HepG2 (cell line): ENCODE data around the gene TUT7. TPM values are rescaled to one million over a fixed set of nuclear protein-coding genes. Genes with fewer than 3 reads are reported as not detected.

ENCODE experiments used
- DNMT1 ChIP-seq: sonication (generic); formaldehyde crosslinking; IDR thresholded peaks from 2 replicates; pipeline ENCODE4 v1.5.1; 2020; ENCODE audit warnings: mild to moderate bottlenecking, missing genetic modification reagents
- FOSL1 ChIP-seq: sonication (generic); formaldehyde crosslinking; IDR thresholded peaks from 2 replicates; pipeline ENCODE4 v1.9.0; 2021; ENCODE audit warnings: missing genetic modification reagents, borderline replicate concordance
- KDM6A ChIP-seq: IDR thresholded peaks from 2 replicates; pipeline ENCODE4 v1.6.1; 2016; ENCODE audit warnings: low read depth
- MEIS1 ChIP-seq: sonication (generic); formaldehyde crosslinking; IDR thresholded peaks from 2 replicates; pipeline ENCODE4 v1.9.0; 2021; ENCODE audit warnings: mild to moderate bottlenecking, missing genetic modification reagents, moderate library complexity, borderline replicate concordance
- NKX3-1 ChIP-seq: sonication (generic); formaldehyde crosslinking; IDR thresholded peaks from 2 replicates; pipeline ENCODE4 v1.5.0; 2020; ENCODE audit warnings: missing genetic modification reagents
- NR2F6 ChIP-seq, 2 experiments: IDR thresholded peaks; 2 replicates each; pipeline ENCODE4 v1.6.1; 2016; ENCODE audit warnings: antibody characterized with exemption in 1 of 2, mild to moderate bottlenecking in 1 of 2
- PCBP1 ChIP-seq: fragments of 200-400 bp; formaldehyde crosslinking; IDR thresholded peaks from 2 replicates; pipeline ENCODE4 v1.6.1; 2017; ENCODE audit warnings: mild to moderate bottlenecking, low read depth, low read length, borderline replicate concordance
- PITX1 ChIP-seq: sonication (generic); formaldehyde crosslinking; IDR thresholded peaks from 2 replicates; pipeline ENCODE4 v1.5.1; 2020; ENCODE audit warnings: mild to moderate bottlenecking, missing genetic modification reagents
- REPIN1 ChIP-seq: sonication (generic); formaldehyde crosslinking; IDR thresholded peaks from 2 replicates; pipeline ENCODE4 v1.8.0; 2022; ENCODE audit warnings: missing genetic modification reagents, low read depth, mild to moderate bottlenecking, borderline replicate concordance
- SP4 ChIP-seq: sonication (generic); formaldehyde crosslinking; IDR thresholded peaks from 2 replicates; pipeline ENCODE4 v1.8.1; 2023; ENCODE audit warnings: mild to moderate bottlenecking, missing genetic modification reagents
- YEATS2 ChIP-seq: sonication (generic); formaldehyde crosslinking; IDR thresholded peaks from 2 replicates; pipeline ENCODE4 v1.4.0; 2020; ENCODE audit warnings: missing genetic modification reagents, borderline replicate concordance
- ZFP36 ChIP-seq: fragments of 150-350 bp; IDR thresholded peaks from 2 replicates; pipeline ENCODE4 v1.6.1; 2018; ENCODE audit warnings: borderline replicate concordance, low read length, low read depth; ENCODE audit not compliant: partially characterized antibody
- ZFP82 ChIP-seq: sonication (generic); formaldehyde crosslinking; IDR thresholded peaks from 2 replicates; pipeline ENCODE4 v1.5.1; 2020; ENCODE audit warnings: mild to moderate bottlenecking, missing genetic modification reagents, borderline replicate concordance
- ZNF251 ChIP-seq: sonication (generic); formaldehyde crosslinking; IDR thresholded peaks from 2 replicates; pipeline ENCODE4 v1.9.0; 2021; ENCODE audit warnings: mild to moderate bottlenecking, missing genetic modification reagents
- ZNF354B ChIP-seq: sonication (generic); formaldehyde crosslinking; IDR thresholded peaks from 2 replicates; pipeline ENCODE4 v1.8.0; 2022; ENCODE audit warnings: mild to moderate bottlenecking, missing genetic modification reagents
- ZNF567 ChIP-seq: sonication (generic); formaldehyde crosslinking; IDR thresholded peaks from 2 replicates; pipeline ENCODE4 v1.8.1; 2023; ENCODE audit warnings: mild to moderate bottlenecking, missing genetic modification reagents, borderline replicate concordance
- ZNF772 ChIP-seq: sonication (generic); formaldehyde crosslinking; IDR thresholded peaks from 2 replicates; pipeline ENCODE4 v1.5.0; 2020; ENCODE audit warnings: mild to moderate bottlenecking, missing genetic modification reagents
- ZSCAN21 ChIP-seq: sonication (generic); formaldehyde crosslinking; IDR thresholded peaks from 2 replicates; pipeline ENCODE4 v1.8.0; 2022; ENCODE audit warnings: mild to moderate bottlenecking, missing genetic modification reagents, moderate library complexity, borderline replicate concordance
- polyA plus RNA-seq, 8 experiments: library from polyadenylated mRNA; depleted of rRNA in 3 of 8; stranded (reverse) in 7 of 8; unstranded in 1 of 8; fragments of >200 nt; fragmentation: Illumina TruSeq in 4 of 8; extraction: Trizol in 4 of 8; gene quantifications; 2 replicates each; pipeline versions ENCODE4 v1.2.1 to v1.2.3, GENCODE V29; 2011 to 2016; ENCODE audit warnings: low read depth in 4 of 8, missing spikeins in 1 of 8, mixed read lengths in 1 of 8; ENCODE audit not compliant: insufficient read depth in 1 of 8
- total RNA-seq, 5 experiments: library from RNA; depleted of rRNA; stranded (reverse); fragments of >200 nt; fragmentation: Illumina TruSeq; extraction: Trizol; gene quantifications; 2 replicates each; pipeline ENCODE4 v1.2.3, GENCODE V29; 2016; ENCODE audit warnings: low read depth in 1 of 5
- TF ChIP-seq, protein P1 (sequence below): sonication (generic); formaldehyde crosslinking; IDR thresholded peaks from 2 replicates; pipeline ENCODE4 v1.4.0; 2020; ENCODE audit warnings: missing genetic modification reagents
- TF ChIP-seq, protein P2 (sequence below): IDR thresholded peaks from 2 replicates; pipeline ENCODE4 v1.6.1; 2016; ENCODE audit warnings: missing compliant biosample characterization, missing genetic modification reagents, borderline replicate concordance
- TF ChIP-seq, protein P3 (sequence below), 2 experiments: fragments of 450-650 bp in 1 of 2; sonication (generic) in 1 of 2; formaldehyde crosslinking; IDR thresholded peaks; 2 replicates each; pipeline versions ENCODE4 v1.5.0 to v1.8.0; 2020 to 2022; ENCODE audit warnings: mild to moderate bottlenecking in 1 of 2, missing genetic modification reagents in 1 of 2
- TF ChIP-seq, protein P4 (sequence below): IDR thresholded peaks from 2 replicates; pipeline ENCODE4 v1.6.1; 2016
- TF ChIP-seq, protein P5 (sequence below): IDR thresholded peaks from 2 replicates; pipeline ENCODE4 v1.6.1; 2012; ENCODE audit warnings: inconsistent platforms

Gene TUT7
- total and polyA plus RNA-seq, 2 of the 13 experiments (the other 11 are each of a cell fraction or from before 2014, with no cell fraction given): 12.0 to 19.4 TPM

DNA sequence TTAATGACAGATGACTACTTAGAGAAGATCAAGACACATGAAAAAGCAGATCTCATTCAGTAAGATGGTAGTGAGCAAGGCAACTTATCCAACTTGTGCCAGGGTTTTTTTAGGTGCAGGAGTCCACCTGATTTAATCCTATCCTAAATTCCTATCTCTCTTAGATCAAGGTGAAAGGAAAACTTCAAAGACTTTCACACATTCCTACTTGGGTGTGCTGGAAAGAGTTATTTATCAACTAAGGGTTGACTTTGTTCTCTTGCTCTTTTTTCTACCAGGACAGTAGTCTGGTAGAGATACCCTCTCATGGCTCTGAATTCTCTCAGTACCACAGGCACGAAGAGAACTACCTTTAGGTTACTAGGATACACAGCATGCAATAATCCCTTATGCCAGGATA is 18.2 kb downstream of the TUT7 start (continued):
- TF ChIP-seq, protein P1, sequence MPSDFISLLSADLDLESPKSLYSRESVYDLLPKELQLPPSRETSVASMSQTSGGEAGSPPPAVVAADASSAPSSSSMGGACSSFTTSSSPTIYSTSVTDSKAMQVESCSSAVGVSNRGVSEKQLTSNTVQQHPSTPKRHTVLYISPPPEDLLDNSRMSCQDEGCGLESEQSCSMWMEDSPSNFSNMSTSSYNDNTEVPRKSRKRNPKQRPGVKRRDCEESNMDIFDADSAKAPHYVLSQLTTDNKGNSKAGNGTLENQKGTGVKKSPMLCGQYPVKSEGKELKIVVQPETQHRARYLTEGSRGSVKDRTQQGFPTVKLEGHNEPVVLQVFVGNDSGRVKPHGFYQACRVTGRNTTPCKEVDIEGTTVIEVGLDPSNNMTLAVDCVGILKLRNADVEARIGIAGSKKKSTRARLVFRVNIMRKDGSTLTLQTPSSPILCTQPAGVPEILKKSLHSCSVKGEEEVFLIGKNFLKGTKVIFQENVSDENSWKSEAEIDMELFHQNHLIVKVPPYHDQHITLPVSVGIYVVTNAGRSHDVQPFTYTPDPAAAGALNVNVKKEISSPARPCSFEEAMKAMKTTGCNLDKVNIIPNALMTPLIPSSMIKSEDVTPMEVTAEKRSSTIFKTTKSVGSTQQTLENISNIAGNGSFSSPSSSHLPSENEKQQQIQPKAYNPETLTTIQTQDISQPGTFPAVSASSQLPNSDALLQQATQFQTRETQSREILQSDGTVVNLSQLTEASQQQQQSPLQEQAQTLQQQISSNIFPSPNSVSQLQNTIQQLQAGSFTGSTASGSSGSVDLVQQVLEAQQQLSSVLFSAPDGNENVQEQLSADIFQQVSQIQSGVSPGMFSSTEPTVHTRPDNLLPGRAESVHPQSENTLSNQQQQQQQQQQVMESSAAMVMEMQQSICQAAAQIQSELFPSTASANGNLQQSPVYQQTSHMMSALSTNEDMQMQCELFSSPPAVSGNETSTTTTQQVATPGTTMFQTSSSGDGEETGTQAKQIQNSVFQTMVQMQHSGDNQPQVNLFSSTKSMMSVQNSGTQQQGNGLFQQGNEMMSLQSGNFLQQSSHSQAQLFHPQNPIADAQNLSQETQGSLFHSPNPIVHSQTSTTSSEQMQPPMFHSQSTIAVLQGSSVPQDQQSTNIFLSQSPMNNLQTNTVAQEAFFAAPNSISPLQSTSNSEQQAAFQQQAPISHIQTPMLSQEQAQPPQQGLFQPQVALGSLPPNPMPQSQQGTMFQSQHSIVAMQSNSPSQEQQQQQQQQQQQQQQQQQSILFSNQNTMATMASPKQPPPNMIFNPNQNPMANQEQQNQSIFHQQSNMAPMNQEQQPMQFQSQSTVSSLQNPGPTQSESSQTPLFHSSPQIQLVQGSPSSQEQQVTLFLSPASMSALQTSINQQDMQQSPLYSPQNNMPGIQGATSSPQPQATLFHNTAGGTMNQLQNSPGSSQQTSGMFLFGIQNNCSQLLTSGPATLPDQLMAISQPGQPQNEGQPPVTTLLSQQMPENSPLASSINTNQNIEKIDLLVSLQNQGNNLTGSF (CRISPR knock-in tag): no peak
- TF ChIP-seq ZNF251 (CRISPR knock-in tag) (no peak), SP4 (CRISPR knock-in tag) (no peak), PITX1 (peak; percentile 96), ZNF567 (CRISPR knock-in tag) (no peak), NR2F6 (IDR thresholded peaks at IDR 0.05) (peak; percentile 40; the same call in 1 of the 2 replicates), NR2F6 (CRISPR knock-in tag; IDR thresholded peaks at IDR 0.05) (peak; percentile 56; the same call in 1 of the 2 replicates), ZFP36 (no peak), DNMT1 (no peak), NKX3-1 (no peak), FOSL1 (CRISPR knock-in tag) (no peak), MEIS1 (CRISPR knock-in tag) (no peak), KDM6A (CRISPR knock-in tag) (peak; percentile 77), ZSCAN21 (CRISPR knock-in tag) (no peak), REPIN1 (CRISPR knock-in tag) (peak; percentile 32; the same call in 1 of the 2 replicates), PCBP1 (no peak), ZFP82 (CRISPR knock-in tag) (no peak), YEATS2 (CRISPR knock-in tag) (no peak), ZNF772 (no peak), ZNF354B (0 out of 2 replicates have a peak, but pooled peaks have one; percentile 20)
- TF ChIP-seq, protein P2, sequence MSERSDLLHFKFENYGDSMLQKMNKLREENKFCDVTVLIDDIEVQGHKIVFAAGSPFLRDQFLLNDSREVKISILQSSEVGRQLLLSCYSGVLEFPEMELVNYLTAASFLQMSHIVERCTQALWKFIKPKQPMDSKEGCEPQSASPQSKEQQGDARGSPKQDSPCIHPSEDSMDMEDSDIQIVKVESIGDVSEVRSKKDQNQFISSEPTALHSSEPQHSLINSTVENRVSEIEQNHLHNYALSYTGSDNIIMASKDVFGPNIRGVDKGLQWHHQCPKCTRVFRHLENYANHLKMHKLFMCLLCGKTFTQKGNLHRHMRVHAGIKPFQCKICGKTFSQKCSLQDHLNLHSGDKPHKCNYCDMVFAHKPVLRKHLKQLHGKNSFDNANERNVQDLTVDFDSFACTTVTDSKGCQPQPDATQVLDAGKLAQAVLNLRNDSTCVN (CRISPR knock-in tag): no peak
- TF ChIP-seq, protein P3, sequence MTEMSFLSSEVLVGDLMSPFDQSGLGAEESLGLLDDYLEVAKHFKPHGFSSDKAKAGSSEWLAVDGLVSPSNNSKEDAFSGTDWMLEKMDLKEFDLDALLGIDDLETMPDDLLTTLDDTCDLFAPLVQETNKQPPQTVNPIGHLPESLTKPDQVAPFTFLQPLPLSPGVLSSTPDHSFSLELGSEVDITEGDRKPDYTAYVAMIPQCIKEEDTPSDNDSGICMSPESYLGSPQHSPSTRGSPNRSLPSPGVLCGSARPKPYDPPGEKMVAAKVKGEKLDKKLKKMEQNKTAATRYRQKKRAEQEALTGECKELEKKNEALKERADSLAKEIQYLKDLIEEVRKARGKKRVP (CRISPR knock-in tag; IDR thresholded peaks at IDR 0.05): peak in 1 of 2 experiments; percentile 29; a peak in 1 of 4 replicates
- TF ChIP-seq, protein P4, sequence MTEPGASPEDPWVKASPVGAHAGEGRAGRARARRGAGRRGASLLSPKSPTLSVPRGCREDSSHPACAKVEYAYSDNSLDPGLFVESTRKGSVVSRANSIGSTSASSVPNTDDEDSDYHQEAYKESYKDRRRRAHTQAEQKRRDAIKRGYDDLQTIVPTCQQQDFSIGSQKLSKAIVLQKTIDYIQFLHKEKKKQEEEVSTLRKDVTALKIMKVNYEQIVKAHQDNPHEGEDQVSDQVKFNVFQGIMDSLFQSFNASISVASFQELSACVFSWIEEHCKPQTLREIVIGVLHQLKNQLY (CRISPR knock-in tag): 0 out of 2 replicates have a peak, but pooled peaks have one; percentile 45
- TF ChIP-seq, protein P5, sequence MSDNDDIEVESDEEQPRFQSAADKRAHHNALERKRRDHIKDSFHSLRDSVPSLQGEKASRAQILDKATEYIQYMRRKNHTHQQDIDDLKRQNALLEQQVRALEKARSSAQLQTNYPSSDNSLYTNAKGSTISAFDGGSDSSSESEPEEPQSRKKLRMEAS: no peak
